ENCODE results near the gene EHF.

DNA sequence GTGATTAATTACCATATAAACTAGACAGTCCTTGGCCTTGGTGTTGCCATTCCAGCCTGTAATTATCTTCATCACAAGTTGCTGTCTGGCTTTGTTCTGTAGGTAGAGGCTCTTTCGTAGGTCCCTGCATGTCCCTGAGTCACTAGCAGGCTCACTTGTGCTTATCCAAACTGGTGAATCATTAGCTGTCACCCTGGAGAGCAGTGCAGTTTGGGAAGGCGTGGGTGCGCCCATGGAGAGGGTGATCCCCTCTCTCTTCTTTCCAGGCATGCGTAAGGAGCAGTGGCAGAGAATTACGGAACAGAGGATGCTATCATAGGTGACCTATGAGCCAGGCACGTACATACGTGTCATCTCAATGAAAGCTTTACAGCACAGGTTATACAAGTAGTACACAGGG is 11.0 kb upstream of the EHF start:
- TF ChIP-seq, protein P1, sequence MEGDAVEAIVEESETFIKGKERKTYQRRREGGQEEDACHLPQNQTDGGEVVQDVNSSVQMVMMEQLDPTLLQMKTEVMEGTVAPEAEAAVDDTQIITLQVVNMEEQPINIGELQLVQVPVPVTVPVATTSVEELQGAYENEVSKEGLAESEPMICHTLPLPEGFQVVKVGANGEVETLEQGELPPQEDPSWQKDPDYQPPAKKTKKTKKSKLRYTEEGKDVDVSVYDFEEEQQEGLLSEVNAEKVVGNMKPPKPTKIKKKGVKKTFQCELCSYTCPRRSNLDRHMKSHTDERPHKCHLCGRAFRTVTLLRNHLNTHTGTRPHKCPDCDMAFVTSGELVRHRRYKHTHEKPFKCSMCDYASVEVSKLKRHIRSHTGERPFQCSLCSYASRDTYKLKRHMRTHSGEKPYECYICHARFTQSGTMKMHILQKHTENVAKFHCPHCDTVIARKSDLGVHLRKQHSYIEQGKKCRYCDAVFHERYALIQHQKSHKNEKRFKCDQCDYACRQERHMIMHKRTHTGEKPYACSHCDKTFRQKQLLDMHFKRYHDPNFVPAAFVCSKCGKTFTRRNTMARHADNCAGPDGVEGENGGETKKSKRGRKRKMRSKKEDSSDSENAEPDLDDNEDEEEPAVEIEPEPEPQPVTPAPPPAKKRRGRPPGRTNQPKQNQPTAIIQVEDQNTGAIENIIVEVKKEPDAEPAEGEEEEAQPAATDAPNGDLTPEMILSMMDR (IDR thresholded peaks at IDR 0.05; ENCODE audit: poor library complexity, severe bottlenecking), result no peak
- TF ChIP-seq POLR2AphosphoS5 (IDR thresholded peaks at IDR 0.05) (no peak), EZH2 (IDR thresholded peaks at IDR 0.05; ENCODE audit: borderline replicate concordance, insufficient read depth, low read length, poor library complexity, severe bottlenecking) (no peak), EP300 (conservative IDR thresholded peaks at IDR 0.05; ENCODE audit: poor library complexity, severe bottlenecking) (no peak), SMC3 (conservative IDR thresholded peaks at IDR 0.05; ENCODE audit: poor library complexity) (no peak), TAF1 (IDR thresholded peaks at IDR 0.05; ENCODE audit: low read depth) (no peak), MXI1 (conservative IDR thresholded peaks at IDR 0.05; ENCODE audit: poor library complexity, severe bottlenecking) (no peak), RAD21 (conservative IDR thresholded peaks at IDR 0.05) (no peak)
- TF ChIP-seq, protein P2, sequence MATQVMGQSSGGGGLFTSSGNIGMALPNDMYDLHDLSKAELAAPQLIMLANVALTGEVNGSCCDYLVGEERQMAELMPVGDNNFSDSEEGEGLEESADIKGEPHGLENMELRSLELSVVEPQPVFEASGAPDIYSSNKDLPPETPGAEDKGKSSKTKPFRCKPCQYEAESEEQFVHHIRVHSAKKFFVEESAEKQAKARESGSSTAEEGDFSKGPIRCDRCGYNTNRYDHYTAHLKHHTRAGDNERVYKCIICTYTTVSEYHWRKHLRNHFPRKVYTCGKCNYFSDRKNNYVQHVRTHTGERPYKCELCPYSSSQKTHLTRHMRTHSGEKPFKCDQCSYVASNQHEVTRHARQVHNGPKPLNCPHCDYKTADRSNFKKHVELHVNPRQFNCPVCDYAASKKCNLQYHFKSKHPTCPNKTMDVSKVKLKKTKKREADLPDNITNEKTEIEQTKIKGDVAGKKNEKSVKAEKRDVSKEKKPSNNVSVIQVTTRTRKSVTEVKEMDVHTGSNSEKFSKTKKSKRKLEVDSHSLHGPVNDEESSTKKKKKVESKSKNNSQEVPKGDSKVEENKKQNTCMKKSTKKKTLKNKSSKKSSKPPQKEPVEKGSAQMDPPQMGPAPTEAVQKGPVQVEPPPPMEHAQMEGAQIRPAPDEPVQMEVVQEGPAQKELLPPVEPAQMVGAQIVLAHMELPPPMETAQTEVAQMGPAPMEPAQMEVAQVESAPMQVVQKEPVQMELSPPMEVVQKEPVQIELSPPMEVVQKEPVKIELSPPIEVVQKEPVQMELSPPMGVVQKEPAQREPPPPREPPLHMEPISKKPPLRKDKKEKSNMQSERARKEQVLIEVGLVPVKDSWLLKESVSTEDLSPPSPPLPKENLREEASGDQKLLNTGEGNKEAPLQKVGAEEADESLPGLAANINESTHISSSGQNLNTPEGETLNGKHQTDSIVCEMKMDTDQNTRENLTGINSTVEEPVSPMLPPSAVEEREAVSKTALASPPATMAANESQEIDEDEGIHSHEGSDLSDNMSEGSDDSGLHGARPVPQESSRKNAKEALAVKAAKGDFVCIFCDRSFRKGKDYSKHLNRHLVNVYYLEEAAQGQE (IDR thresholded peaks at IDR 0.05; ENCODE audit: borderline replicate concordance), result no peak
